Thoracic aorta (tissue), 2 donors: Measurements from ENCODE around the gene ETNK2. TPM values are rescaled to one million over a fixed set of nuclear protein-coding genes. Genes with fewer than 3 reads are reported as not detected.
"Not testable (repeated sequence)": the region's sequence is repeated elsewhere in the genome, so short reads cannot be mapped to it uniquely, and the experiment has no call there.

Source experiments
- ATAC-seq: fragments of 150-250 bp; one replicate; pipeline ENCODE4 v1.8.0; 2017; ENCODE audit warnings: low read depth; ENCODE audit not compliant: insufficient number of reproducible peaks, low FRiP score
- DNase-seq: peaks from one replicate; pipeline ENCODE4 v3.0.0-alpha.2; 2020; ENCODE audit warnings: low spot score
- H3K27ac ChIP-seq, 2 donors: fragments of 200-600 bp; sonication (generic); 1 replicate in 1 of 2; 2 replicates in 1 of 2; pipeline ENCODE4 v1.5.1; 2016; ENCODE audit warnings: mild to moderate bottlenecking in 2 of 2, moderate library complexity in 2 of 2
- H3K27me3 ChIP-seq: fragments of 200-600 bp; sonication (generic); replicated peaks from 2 replicates; pipeline ENCODE4 v1.6.0; 2016; ENCODE audit warnings: mild to moderate bottlenecking; ENCODE audit not compliant: insufficient read depth
- H3K36me3 ChIP-seq: fragments of 200-600 bp; sonication (generic); one replicate; pipeline ENCODE4 v1.5.1; 2016
- H3K4me1 ChIP-seq, 2 donors: fragments of 200-600 bp; sonication (generic); 1 replicate in 1 of 2; 2 replicates in 1 of 2; pipeline versions ENCODE4 v1.5.1 to v1.6.0; 2016; ENCODE audit warnings: low read depth in 2 of 2, mild to moderate bottlenecking in 1 of 2; ENCODE audit not compliant: control insufficient read depth in 1 of 2
- H3K4me3 ChIP-seq: fragments of 200-600 bp; sonication (generic); 2 replicates; pipeline ENCODE4 v1.5.1; 2016; ENCODE audit warnings: mild to moderate bottlenecking
- H3K9me3 ChIP-seq: fragments of 200-600 bp; sonication (generic); 2 replicates; pipeline ENCODE4 v1.5.1; 2016
- total RNA-seq, 2 donors: library from RNA; depleted of rRNA; stranded (reverse); fragments of >200 nt; gene quantifications; one replicate each; pipeline versions ENCODE4 v1.1.0 to v1.2.3, GENCODE V29; 2016
- TF ChIP-seq, protein P1 (sequence below): fragments of 200-600 bp; sonication (generic); IDR thresholded peaks from one replicate; pipeline ENCODE4 v1.5.1; 2019; ENCODE audit warnings: antibody characterized with exemption

Gene ETNK2
- total RNA-seq, 2 donors from 2014 or later: 18.0 to 24.5 TPM

DNA sequence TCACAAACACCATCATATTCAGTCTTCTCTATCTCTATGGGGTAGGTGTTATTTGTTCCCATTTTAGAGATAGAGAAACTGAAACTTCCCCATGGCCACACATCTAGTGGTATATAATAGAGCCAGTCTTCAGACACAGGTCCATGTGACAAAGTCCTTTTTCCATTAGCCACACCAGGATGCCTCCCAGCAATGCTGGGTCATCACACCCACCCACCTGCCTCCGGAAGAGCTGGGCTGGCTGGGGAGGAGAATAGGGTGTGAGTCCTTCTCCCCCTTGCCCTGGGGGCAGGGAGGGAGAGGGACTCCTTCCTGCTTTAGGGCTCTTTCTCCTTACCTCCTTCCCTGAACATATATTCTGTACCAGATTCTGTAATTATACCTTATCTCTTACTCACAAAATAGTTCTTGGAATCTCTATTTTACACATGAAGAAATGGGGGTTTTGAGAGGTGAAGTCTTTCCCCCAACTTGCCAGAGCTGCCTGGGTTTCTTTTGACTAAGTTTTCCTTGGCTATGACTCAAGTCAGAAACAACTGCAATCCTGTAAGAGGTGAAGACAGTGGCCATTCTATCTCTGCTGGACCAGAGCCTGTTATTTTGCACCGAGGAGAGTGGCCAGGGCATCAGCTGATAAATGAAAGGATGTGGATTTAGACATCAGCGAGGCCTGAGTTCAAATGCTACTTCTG lies 49.0 kb downstream of the ETNK2 start:
- TF ChIP-seq, protein P1, sequence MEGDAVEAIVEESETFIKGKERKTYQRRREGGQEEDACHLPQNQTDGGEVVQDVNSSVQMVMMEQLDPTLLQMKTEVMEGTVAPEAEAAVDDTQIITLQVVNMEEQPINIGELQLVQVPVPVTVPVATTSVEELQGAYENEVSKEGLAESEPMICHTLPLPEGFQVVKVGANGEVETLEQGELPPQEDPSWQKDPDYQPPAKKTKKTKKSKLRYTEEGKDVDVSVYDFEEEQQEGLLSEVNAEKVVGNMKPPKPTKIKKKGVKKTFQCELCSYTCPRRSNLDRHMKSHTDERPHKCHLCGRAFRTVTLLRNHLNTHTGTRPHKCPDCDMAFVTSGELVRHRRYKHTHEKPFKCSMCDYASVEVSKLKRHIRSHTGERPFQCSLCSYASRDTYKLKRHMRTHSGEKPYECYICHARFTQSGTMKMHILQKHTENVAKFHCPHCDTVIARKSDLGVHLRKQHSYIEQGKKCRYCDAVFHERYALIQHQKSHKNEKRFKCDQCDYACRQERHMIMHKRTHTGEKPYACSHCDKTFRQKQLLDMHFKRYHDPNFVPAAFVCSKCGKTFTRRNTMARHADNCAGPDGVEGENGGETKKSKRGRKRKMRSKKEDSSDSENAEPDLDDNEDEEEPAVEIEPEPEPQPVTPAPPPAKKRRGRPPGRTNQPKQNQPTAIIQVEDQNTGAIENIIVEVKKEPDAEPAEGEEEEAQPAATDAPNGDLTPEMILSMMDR: no peak
- no peaks in the 10 kb centered on the region for H3K36me3 ChIP-seq
- H3K4me1 ChIP-seq: peaks cover 10 to 32% of the 10 kb centered on the region in 2 donors
- ATAC-seq (no peak), DNase-seq (no peak)
- no peak overlapping the region for H3K27ac ChIP-seq
- no peaks in the 10 kb centered on the region for H3K9me3 ChIP-seq
- no peak overlapping the region for H3K4me3 ChIP-seq
- no peaks in the 10 kb centered on the region for H3K27me3 ChIP-seq

DNA sequence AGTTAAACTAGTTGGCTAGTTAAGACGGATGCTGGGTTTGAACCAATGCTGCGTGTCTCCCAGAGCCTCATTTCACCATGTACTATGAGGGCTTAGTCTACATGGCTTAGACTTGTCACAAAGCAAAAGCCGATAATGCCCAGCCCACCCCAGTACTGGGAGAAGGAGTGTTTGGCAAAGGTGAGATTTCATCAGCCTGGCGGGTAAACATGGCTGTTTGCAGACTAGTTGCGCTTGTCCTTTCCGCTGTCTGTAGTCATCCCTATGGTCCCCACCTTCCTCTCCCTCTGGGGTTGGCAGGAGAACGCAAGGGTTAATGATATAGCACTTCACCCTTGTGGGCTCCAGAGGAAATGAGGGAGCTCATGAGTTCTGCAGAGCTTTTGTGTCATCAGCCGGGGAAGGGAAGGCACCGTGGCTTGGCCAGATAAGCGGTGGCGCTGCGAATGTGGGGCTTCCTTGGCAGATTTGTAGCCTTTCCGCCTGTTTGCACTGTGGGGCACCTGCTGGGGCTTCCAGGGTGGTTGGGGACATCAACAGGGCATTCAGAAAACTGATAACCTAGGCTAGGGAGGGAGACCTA lies 49.7 kb downstream of the ETNK2 start:
- H3K27me3 ChIP-seq: no peaks in the 10 kb centered on the region
- no peak for DNase-seq
- no peak overlapping the region for H3K4me3 ChIP-seq
- no peaks in the 10 kb centered on the region for H3K9me3 ChIP-seq
- H3K4me1 ChIP-seq: peaks cover 10 to 28% of the 10 kb centered on the region in 2 donors
- H3K27ac ChIP-seq: no peak overlapping the region
- no peak for ATAC-seq
- TF ChIP-seq, protein P1: no peak
- no peaks in the 10 kb centered on the region for H3K36me3 ChIP-seq

DNA sequence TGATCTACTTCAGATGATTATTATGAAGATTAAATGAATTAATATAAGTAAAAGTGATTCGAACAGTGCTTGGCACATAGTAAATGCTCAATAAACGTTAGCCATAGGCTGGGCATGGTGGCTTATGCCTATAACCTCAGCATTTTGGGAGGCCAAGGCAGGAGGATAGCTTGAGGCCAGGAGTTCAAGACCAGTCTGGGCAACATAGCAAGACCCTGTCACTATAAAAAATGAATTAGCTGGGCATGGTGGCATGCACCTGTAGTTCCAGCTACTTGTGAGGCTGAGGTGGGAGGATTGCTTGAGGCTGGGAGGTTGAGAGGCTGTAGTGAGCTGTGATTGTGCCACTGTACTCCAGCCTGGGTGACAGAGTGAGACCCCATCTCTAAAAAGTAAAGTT lies 52.1 kb downstream of the ETNK2 start:
- not testable (repeated sequence) for H3K36me3 ChIP-seq, H3K4me3 ChIP-seq, DNase-seq, H3K27ac ChIP-seq, ATAC-seq, H3K27me3 ChIP-seq, H3K9me3 ChIP-seq
- H3K4me1 ChIP-seq: peaks cover 10 to 28% of the 10 kb centered on the region in 2 donors

DNA sequence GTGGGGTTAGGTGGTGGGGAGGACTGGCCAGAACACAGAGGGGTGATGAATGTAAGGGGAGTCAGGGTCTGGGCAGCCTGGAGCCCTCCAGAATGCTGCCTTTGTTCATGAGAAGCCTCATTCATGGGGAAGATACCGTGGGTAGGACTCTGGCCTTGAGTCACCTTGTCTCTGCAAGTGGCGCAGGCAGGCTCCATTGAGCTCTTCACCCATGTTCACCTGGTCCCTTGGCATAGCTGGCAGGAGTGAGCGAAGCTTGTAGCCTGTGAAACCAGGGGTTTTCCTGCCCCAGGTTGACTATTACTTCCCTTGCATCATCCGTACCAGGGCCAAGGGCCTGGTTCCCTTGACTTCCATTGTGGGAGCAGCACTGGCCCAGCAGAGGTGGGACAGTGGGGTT lies 53.2 kb downstream of the ETNK2 start:
- ATAC-seq (no peak), DNase-seq (no peak)
- peaks cover 2 to 17% of the 10 kb centered on the region in 2 donors for H3K4me1 ChIP-seq
- H3K27ac ChIP-seq: no peak overlapping the region
- H3K27me3 ChIP-seq: no peaks in the 10 kb centered on the region
- H3K4me3 ChIP-seq: no peak overlapping the region
- H3K36me3 ChIP-seq: no peaks in the 10 kb centered on the region
- TF ChIP-seq, protein P1: no peak
- no peaks in the 10 kb centered on the region for H3K9me3 ChIP-seq

DNA sequence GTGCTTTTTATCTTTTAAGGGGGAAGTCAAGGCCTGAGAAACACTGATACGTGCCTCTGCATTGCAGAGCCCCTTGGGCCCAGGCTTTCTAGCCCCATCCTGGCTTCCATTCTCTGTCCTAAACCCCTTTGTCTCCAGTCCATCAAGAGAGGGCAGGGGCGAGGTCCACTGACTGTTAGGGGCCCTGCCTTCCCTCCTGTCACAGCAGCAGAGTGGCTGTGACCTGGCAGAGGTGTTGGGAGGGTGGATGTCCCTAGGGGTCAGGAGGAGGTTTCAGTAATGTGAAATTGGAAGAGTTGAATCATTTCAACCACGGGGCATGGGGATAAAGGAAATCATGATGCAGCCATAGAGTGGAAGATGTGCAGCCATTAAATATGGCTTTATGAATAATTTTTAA lies 54.9 kb downstream of the ETNK2 start:
- H3K4me3 ChIP-seq: no peak overlapping the region
- TF ChIP-seq, protein P1: no peak
- no peak for ATAC-seq
- DNase-seq: no peak
- no peaks in the 10 kb centered on the region for H3K27me3 ChIP-seq
- no peaks in the 10 kb centered on the region for H3K9me3 ChIP-seq
- no peaks in the 10 kb centered on the region for H3K4me1 ChIP-seq
- H3K36me3 ChIP-seq: no peaks in the 10 kb centered on the region
- no peak overlapping the region for H3K27ac ChIP-seq
